Karpas-422 (cell line): Measurements from ENCODE around the gene FAM50A. TPM values are rescaled to one million over a fixed set of nuclear protein-coding genes. Genes with fewer than 3 reads are reported as not detected.

ENCODE experiments used
- DNase-seq: peaks from one replicate; pipeline ENCODE4 v3.0.0-alpha.2; 2015
- H2AFZ ChIP-seq: fragments of 200-600 bp; sonication (generic); 2 replicates; pipeline ENCODE4 v1.6.1; 2014; ENCODE audit warnings: antibody characterized with exemption, low read length, mixed read lengths
- H3K27ac ChIP-seq: fragments of 200-600 bp; sonication (generic); 2 replicates; pipeline ENCODE4 v1.5.1; 2014; ENCODE audit warnings: mild to moderate bottlenecking, low read length, moderate library complexity
- H3K27me3 ChIP-seq: fragments of 200-600 bp; sonication (generic); 2 replicates; pipeline ENCODE4 v1.6.1; 2014; ENCODE audit warnings: low read length, mixed read lengths
- H3K36me3 ChIP-seq: fragments of 200-600 bp; sonication (generic); 2 replicates; pipeline ENCODE4 v1.6.1; 2014; ENCODE audit warnings: low read length, mixed read lengths; ENCODE audit not compliant: insufficient read depth
- H3K4me1 ChIP-seq: fragments of 200-600 bp; sonication (generic); 2 replicates; pipeline ENCODE4 v1.6.1; 2014; ENCODE audit warnings: mild to moderate bottlenecking, low read length, mixed read lengths
- H3K4me2 ChIP-seq: fragments of 200-600 bp; sonication (generic); 2 replicates; pipeline ENCODE4 v1.6.1; 2014; ENCODE audit warnings: low read length, low read depth, mild to moderate bottlenecking; ENCODE audit not compliant: poor library complexity, severe bottlenecking
- H3K4me3 ChIP-seq: fragments of 200-600 bp; sonication (generic); 2 replicates; pipeline ENCODE4 v1.5.1; 2014; ENCODE audit warnings: mild to moderate bottlenecking, antibody characterized with exemption, low read length, mixed read lengths
- H3K79me2 ChIP-seq: fragments of 200-600 bp; sonication (generic); 2 replicates; pipeline ENCODE4 v1.6.1; 2014; ENCODE audit warnings: mild to moderate bottlenecking, low read length, mixed read lengths
- H3K9ac ChIP-seq: fragments of 200-600 bp; sonication (generic); 2 replicates; pipeline ENCODE4 v1.6.0; 2014; ENCODE audit warnings: low read length
- H3K9me2 ChIP-seq: fragments of 200-600 bp; sonication (generic), shearing (Covaris generic); replicated peaks from 2 replicates; pipeline ENCODE4 v1.6.0; 2014; ENCODE audit warnings: mild to moderate bottlenecking, low read length, moderate library complexity; ENCODE audit not compliant: insufficient read depth
- H3K9me3 ChIP-seq: fragments of 300-700, 200-600 bp; sonication (generic); 2 replicates; pipeline ENCODE4 v1.6.1; 2014; ENCODE audit warnings: low read length, mixed read lengths
- H4K20me1 ChIP-seq: fragments of 200-600 bp; sonication (generic); 2 replicates; pipeline ENCODE4 v1.6.1; 2014; ENCODE audit warnings: mild to moderate bottlenecking, antibody characterized with exemption, low read length, low read depth; ENCODE audit not compliant: insufficient read depth
- total RNA-seq: library from RNA; depleted of rRNA; stranded (reverse); fragments of >200 nt; shearing (Covaris generic); gene quantifications from 2 replicates; pipeline ENCODE4 v1.2.3, GENCODE V29; 2014; ENCODE audit warnings: low replicate concordance

FAM50A gene
- total RNA-seq, 1 experiment from 2014 or later: 18.9 TPM

GRCh38 chrX:154434394-154435168 lies 9.4 kb upstream of the FAM50A start:
- Histone ChIP-seq H3K4me1 (peaks cover 14% of the 10 kb centered on the region), H3K4me2 (no peak overlapping the region), H3K9me2 (no peaks in the 10 kb centered on the region), H3K9me3 (no peaks in the 10 kb centered on the region), H3K36me3 (no peaks in the 10 kb centered on the region), H3K27ac (no peak overlapping the region), H2AFZ (no peak overlapping the region), H3K9ac (no peak overlapping the region), H4K20me1 (peaks cover 7% of the 10 kb centered on the region; the same call in 1 of the 2 replicates), H3K27me3 (no peaks in the 10 kb centered on the region), H3K79me2 (peaks cover 24% of the 10 kb centered on the region), H3K4me3 (no peak overlapping the region)
- DNase-seq: no peak

- no peak overlapping the region for H3K9ac ChIP-seq
- H3K9me2 ChIP-seq: no peaks in the 10 kb centered on the region
- H3K4me1 ChIP-seq: peaks cover 11% of the 10 kb centered on the region
- no peaks in the 10 kb centered on the region for H3K36me3 ChIP-seq
- no peak overlapping the region for H2AFZ ChIP-seq
- H3K27me3 ChIP-seq: no peaks in the 10 kb centered on the region
- peaks cover 21% of the 10 kb centered on the region for H3K79me2 ChIP-seq
- no peak overlapping the region for H3K27ac ChIP-seq
- H4K20me1 ChIP-seq: peaks cover 7% of the 10 kb centered on the region; the same call in 1 of the 2 replicates
- H3K4me3 ChIP-seq: no peak overlapping the region
- H3K9me3 ChIP-seq: no peaks in the 10 kb centered on the region
- H3K4me2 ChIP-seq: no peak overlapping the region
- no peak for DNase-seq
Observed at GRCh38 chrX:154435171-154435733, 8.7 kb upstream of the FAM50A start.

- peaks cover 7% of the 10 kb centered on the region; the same call in 1 of the 2 replicates for H4K20me1 ChIP-seq
- peak; percentile 66 for DNase-seq
- peak overlapping the region; percentile 71; the same call in 1 of the 2 replicates for H3K4me3 ChIP-seq
- H3K9me3 ChIP-seq: no peaks in the 10 kb centered on the region
- no peak overlapping the region for H3K4me2 ChIP-seq
- H3K27me3 ChIP-seq: no peaks in the 10 kb centered on the region
- H3K4me1 ChIP-seq: peaks cover 11% of the 10 kb centered on the region
- H3K9me2 ChIP-seq: no peaks in the 10 kb centered on the region
- H3K27ac ChIP-seq: no peak overlapping the region
- H2AFZ ChIP-seq: no peak overlapping the region
- peaks cover 21% of the 10 kb centered on the region for H3K79me2 ChIP-seq
- no peaks in the 10 kb centered on the region for H3K36me3 ChIP-seq
- H3K9ac ChIP-seq: peak overlapping the region; percentile 85
Observed at GRCh38 chrX:154436374-154436982, 7.5 kb upstream of the FAM50A start.

- Histone ChIP-seq H3K27me3 (no peaks in the 10 kb centered on the region), H3K9me2 (no peaks in the 10 kb centered on the region), H3K9me3 (no peaks in the 10 kb centered on the region), H3K4me3 (peak within 1 kb of the TSS; percentile 71), H3K9ac (peak within 1 kb of the TSS; percentile 85), H2AFZ (no peak within 1 kb of the TSS), H3K4me1 (peaks cover 11% of the 10 kb centered on the region), H4K20me1 (peaks cover 7% of the 10 kb centered on the region; the same call in 1 of the 2 replicates), H3K27ac (peak within 1 kb of the TSS; percentile 19; the same call in 1 of the 2 replicates), H3K79me2 (peaks cover 21% of the 10 kb centered on the region), H3K4me2 (peak within 1 kb of the TSS; percentile 75), H3K36me3 (no peaks in the 10 kb centered on the region)
- DNase-seq: peak; percentile 73
Observed at GRCh38 chrX:154436983-154437752, 6.8 kb upstream of the FAM50A start, which contains the start of gene GDI1. TSS of gene GDI1 (plus strand) at chrX:154437154. CDS start at chrX:154437255, 101 bp downstream.

- Histone ChIP-seq H4K20me1 (peaks cover 7% of the 10 kb centered on the region; the same call in 1 of the 2 replicates), H2AFZ (no peak overlapping the region), H3K4me2 (peak overlapping the region; percentile 75), H3K27ac (peak overlapping the region; percentile 19; the same call in 1 of the 2 replicates), H3K79me2 (peaks cover 21% of the 10 kb centered on the region), H3K4me1 (peaks cover 12% of the 10 kb centered on the region), H3K4me3 (peak overlapping the region; percentile 71), H3K9ac (peak overlapping the region; percentile 85), H3K9me2 (no peaks in the 10 kb centered on the region), H3K27me3 (no peaks in the 10 kb centered on the region), H3K36me3 (no peaks in the 10 kb centered on the region), H3K9me3 (no peaks in the 10 kb centered on the region)
- no peak for DNase-seq
Observed at GRCh38 chrX:154437971-154438893, 5.7 kb upstream of the FAM50A start.

GRCh38 chrX:154439841-154440240 lies 4.1 kb upstream of the FAM50A start:
- Histone ChIP-seq H3K9ac (no peak overlapping the region), H3K4me3 (no peak overlapping the region), H3K4me1 (peaks cover 20% of the 10 kb centered on the region), H3K9me3 (no peaks in the 10 kb centered on the region), H3K79me2 (peaks cover 26% of the 10 kb centered on the region), H3K36me3 (no peaks in the 10 kb centered on the region), H4K20me1 (peaks cover 7% of the 10 kb centered on the region; the same call in 1 of the 2 replicates), H3K9me2 (no peaks in the 10 kb centered on the region), H2AFZ (no peak overlapping the region), H3K27me3 (no peaks in the 10 kb centered on the region), H3K27ac (no peak overlapping the region), H3K4me2 (no peak overlapping the region)
- DNase-seq: no peak

- no peak for DNase-seq
- no peaks in the 10 kb centered on the region for H3K9me2 ChIP-seq
- no peak overlapping the region for H3K27ac ChIP-seq
- H3K9me3 ChIP-seq: no peaks in the 10 kb centered on the region
- H3K4me3 ChIP-seq: no peak overlapping the region
- H2AFZ ChIP-seq: no peak overlapping the region
- no peaks in the 10 kb centered on the region for H3K27me3 ChIP-seq
- H3K79me2 ChIP-seq: peaks cover 31% of the 10 kb centered on the region
- no peak overlapping the region for H3K4me2 ChIP-seq
- peaks cover 25% of the 10 kb centered on the region for H3K4me1 ChIP-seq
- H3K9ac ChIP-seq: no peak overlapping the region
- no peaks in the 10 kb centered on the region for H3K36me3 ChIP-seq
- peaks cover 7% of the 10 kb centered on the region; the same call in 1 of the 2 replicates for H4K20me1 ChIP-seq
Observed at GRCh38 chrX:154440623-154441357, 3.2 kb upstream of the FAM50A start.
